Fibroblast of lung (primary cell): ENCODE results near the gene AKAP7.

Experiments used
- CTCF ChIP-seq, 2 donors: IDR thresholded peaks in 1 of 2; conservative IDR thresholded peaks in 1 of 2; 1 replicate in 1 of 2; 2 replicates in 1 of 2; pipeline ENCODE4 v1.5.1; 2011 to 2012; ENCODE audit warnings: low read length in 2 of 2, control low read depth in 1 of 2, inconsistent platforms in 1 of 2, low read depth in 1 of 2, mild to moderate bottlenecking in 1 of 2
- EZH2 ChIP-seq: IDR thresholded peaks from 2 replicates; pipeline ENCODE4 v1.5.1; 2012; ENCODE audit warnings: low read length, control low read depth, mild to moderate bottlenecking; ENCODE audit errors: missing control alignments

- TF ChIP-seq CTCF (conservative IDR thresholded peaks at IDR 0.05 in 1 of 2, IDR thresholded peaks at IDR 0.05 in 1 of 2; ENCODE audit: low read depth in 1 of 2, low read length in 2 of 2) (no peak), EZH2 (no peak)
These were observed 179.6 kb downstream of the AKAP7 start for GRCh38 chr6:131314838-131315237.
